Body of pancreas (tissue), 4 donors: ENCODE results near the gene MAML3.

Source experiments
- POLR2A ChIP-seq, 3 donors: fragments of 450-650 bp; IDR thresholded peaks; one replicate each; pipeline ENCODE4 v1.6.1; 2016; ENCODE audit warnings: antibody characterized with exemption in 3 of 3, mild to moderate bottlenecking in 2 of 3
- TF ChIP-seq, protein P1 (sequence below), 7 experiments: fragments of 450-650 bp in 4 of 7; fragments of 200-600 bp in 3 of 7; sonication (generic) in 3 of 7; IDR thresholded peaks; one replicate each; pipeline ENCODE4 v1.5.1; 2016 to 2019; ENCODE audit warnings: antibody characterized with exemption in 7 of 7

DNA sequence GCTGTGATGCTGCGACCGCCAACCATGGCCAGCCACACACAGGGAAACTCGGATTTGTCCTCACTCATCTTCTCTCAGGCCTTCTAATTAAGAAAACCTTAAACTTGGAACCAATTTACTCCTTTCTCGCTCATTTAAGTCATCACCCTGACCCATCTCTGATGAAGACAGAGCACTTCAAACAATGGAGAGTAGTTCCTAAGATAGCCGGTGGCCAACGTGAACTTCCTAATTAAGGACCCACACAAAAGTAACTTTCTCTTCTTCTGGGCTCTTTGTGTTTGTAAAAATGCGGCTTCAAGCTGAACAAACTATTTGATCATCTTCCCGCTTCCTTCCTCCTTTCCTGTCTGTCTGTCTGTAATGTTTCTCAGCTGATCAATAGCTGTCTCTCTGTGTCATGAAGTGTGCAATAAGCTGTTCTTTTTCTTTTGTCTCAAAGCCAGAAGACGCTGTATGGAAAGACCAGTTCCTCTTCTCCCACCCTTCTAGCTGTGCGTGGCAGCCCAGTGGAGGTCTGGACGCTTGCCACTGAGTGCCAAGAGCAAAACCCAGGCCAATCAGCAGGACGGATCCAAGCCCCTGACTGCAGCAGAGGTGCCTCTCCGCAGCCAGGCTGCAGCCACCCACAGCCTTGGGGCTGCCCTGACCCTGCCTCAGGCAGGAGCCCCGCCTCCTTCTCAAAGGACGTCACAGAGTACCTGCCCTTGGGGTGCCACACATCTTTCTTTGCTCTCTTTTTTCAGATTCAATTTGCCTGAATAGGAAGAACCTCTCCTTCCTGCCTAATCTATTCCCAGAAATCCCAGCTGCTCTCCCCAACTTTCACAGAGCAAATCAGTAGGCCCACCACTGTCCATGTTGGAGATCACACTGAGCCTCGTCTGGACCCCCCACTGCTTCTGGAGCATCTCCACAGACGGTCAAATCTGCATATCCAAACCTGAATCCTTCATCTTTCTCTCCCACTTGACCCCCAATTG is 59.3 kb downstream of the MAML3 start:
- TF ChIP-seq, protein P1, sequence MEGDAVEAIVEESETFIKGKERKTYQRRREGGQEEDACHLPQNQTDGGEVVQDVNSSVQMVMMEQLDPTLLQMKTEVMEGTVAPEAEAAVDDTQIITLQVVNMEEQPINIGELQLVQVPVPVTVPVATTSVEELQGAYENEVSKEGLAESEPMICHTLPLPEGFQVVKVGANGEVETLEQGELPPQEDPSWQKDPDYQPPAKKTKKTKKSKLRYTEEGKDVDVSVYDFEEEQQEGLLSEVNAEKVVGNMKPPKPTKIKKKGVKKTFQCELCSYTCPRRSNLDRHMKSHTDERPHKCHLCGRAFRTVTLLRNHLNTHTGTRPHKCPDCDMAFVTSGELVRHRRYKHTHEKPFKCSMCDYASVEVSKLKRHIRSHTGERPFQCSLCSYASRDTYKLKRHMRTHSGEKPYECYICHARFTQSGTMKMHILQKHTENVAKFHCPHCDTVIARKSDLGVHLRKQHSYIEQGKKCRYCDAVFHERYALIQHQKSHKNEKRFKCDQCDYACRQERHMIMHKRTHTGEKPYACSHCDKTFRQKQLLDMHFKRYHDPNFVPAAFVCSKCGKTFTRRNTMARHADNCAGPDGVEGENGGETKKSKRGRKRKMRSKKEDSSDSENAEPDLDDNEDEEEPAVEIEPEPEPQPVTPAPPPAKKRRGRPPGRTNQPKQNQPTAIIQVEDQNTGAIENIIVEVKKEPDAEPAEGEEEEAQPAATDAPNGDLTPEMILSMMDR (IDR thresholded peaks at IDR 0.05), result peak in 1 of 7 experiments; percentile 7
- TF ChIP-seq POLR2A (IDR thresholded peaks at IDR 0.05), result peak in 2 of 3 donors; percentile 18 to 26
